T1000 (cell line): ENCODE data around the gene TP63.

ENCODE experiments used
- DNase-seq: peaks from one replicate; lab custom pipeline; 2025; ENCODE audit warnings: mixed read lengths; lab: John Stamatoyannopoulos, UW

Gene TP63

DNA sequence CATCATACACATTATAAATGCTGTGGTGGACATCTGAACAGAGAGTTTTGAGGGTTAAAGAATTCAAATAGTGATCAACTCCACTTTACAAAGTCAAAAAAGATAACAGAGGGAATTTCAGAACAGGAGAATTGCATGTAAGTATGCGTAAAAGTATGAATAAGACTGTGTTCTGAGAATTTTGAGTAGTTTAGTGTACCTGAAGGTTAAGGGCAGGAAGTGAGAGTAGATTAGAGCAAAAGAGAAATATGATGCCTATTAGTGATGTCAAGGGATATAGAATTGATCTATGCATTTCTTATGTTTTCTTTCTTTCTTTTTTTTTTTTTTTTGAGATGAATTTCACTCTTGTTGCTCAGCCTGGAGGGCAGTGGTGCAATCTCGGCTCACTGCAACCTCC is 53.1 kb downstream of the TP63 start:
- DNase-seq = no peak

DNA sequence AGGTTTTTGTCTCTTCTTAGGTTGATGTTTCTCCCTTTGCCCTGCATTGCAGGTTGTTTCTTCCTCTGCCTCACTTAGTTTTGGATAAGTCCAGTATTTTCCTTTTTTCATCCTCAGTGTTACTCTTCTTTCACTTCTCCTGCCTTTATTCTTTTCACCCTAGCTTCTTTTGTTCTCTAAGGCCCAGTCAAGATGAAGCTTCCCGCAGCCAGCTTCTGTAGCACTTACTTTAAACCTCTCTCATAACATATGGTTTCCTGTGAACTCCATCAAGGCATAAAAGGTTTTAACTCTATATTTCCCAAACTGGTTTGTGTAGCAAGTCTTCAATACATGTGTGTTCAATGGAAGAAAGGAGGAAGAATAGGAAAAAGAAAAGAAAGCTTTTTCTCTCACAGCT is 54.1 kb downstream of the TP63 start:
- no peak for DNase-seq

DNA sequence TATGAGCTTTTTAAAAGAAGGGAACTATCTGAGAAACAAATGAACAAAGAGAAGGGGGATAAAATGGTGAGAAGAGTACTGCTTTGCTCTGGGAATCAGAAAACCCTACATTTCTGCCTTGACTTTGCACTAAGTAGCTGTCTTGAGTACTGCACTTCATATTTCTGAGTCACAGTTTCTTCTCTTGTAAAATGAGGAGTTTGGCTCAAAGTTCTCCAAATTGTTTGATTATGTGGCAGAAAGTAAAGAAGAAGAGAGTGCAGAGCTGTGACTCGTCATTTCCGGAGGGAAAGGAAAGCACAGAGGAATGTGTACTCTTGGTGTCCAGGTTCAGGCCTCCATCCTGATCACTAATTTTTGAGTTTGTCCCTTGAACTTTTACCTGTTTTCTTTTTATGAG is 54.7 kb downstream of the TP63 start:
- DNase-seq = no peak

DNA sequence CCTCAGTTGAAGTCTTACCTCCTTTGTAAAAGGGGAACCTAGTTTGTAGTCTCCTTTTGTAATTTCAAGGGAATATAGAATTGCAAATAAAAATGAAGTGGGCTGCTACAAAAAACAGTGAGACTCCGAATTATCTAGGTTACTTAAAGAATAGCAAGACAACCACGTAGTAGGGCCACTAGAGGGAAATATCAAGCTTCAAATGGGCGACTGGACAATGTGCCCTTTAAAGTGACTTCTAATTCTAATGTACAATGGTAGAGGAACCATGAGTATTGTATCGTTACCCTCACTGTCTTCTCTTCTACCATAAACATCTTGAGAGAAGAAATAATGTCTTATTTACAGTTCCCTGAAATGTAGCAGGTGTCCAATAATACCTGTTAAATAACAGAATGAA is 56.3 kb downstream of the TP63 start:
- DNase-seq = no peak

DNA sequence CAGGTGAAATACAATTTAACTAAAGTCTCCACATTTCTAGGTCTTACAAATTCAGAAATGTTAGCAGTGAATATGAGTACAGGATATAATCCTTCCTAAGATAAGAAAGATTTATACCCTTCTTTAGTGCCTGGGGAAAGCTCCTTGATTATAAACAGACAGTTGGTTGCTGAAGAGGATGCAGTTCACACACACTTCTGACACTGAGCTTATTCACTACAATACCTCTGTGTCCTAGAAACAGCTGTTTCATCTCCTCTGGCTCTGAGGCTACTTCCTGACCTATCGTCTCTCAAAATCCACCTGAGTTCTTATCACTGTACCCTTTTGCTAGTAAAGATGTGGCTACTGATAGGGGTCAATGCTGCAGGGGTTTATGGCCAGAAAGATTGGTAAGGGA is 57.1 kb downstream of the TP63 start:
- no peak for DNase-seq

DNA sequence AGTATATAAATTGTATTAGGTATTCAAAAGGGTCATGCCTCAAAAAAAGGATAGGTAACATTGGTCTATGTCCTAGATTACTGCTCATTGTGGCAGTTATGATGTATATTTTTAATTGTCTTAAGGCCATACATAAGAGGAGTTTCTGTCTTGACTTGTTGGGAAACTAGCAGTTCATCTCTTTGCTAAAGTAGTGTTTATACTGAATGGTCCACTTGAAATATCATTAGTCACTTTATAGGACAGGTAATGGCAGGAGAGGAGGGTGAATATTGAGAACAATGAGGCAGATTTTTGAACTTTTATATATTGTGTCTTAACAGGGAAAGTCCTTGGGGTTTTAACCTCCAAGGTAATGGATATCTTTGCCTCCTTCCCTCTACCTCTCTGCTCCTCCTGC is 58.4 kb downstream of the TP63 start:
- DNase-seq = no peak

DNA sequence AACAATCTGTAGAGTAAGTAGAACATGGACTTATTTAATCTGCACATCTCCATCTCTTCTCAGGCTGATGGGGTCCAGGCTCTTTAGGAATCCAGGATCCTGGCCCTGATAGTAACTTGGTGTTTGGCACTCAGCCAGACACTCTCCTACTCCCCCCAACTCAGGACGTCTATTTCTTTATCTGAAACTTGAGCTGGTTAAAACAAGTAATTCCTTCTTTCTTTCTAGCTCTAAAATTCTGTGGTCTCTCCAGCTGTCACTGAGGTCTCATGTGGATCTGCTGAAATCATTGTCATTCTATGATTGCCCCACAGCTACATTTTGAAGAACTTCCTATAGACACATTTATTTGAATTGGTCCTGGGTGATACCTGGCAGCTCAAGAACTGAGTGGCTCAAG is 59.0 kb downstream of the TP63 start:
- no peak for DNase-seq

DNA sequence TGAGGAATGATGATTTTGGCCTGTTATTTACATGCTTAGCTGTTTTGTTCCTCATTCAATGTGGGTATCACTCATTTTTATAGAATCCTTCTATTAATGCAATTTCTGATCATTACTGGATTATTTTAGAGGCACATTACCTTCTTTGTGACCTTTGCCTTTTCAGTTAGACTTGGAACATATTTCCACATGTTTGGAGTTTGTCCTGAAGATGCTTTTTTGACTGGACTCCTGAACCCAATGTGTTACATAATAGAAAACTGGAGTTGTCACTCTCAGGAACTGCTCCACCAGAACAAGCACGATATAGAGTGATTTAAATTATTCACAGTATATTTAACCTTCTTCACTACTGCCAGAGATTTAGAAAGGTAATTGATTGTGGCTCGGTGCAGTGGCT is 59.5 kb downstream of the TP63 start:
- DNase-seq = no peak

DNA sequence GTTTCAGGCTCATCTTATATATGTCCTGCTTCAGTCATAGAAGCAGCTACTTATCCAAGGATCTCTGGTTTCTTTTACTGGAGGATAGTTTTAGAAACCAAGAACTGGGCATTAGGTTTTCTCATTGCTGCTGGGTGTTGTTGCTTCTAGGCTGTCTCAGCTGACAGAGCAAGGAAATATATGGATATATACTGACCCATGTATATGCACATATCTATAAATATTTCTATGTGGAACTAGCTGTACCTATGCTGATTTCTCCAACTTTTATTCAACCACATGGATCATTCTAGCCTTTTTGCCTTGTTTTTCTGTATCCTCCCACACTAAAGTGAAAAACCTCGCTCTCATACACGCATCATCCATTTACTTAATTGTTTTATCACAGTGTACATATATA is 64.2 kb downstream of the TP63 start:
- DNase-seq = no peak

DNA sequence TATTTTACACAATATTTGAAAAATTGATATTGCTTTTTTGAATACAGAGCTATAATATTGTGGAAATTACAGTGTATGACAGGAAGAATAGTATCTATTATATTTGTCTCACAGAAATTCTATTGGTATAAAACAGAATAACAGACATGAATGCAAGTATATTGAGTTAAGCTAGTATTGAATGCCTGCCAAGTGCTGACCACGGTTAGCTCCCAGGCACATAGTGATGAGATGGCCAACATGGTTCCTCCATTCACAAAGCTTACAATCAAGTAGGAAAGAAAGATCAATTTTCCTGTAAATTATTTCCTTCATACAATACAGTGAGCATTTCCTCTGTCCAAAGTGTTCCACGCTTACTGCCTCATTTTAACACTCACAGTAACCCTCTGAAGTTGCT is 67.6 kb downstream of the TP63 start:
- DNase-seq = no peak

DNA sequence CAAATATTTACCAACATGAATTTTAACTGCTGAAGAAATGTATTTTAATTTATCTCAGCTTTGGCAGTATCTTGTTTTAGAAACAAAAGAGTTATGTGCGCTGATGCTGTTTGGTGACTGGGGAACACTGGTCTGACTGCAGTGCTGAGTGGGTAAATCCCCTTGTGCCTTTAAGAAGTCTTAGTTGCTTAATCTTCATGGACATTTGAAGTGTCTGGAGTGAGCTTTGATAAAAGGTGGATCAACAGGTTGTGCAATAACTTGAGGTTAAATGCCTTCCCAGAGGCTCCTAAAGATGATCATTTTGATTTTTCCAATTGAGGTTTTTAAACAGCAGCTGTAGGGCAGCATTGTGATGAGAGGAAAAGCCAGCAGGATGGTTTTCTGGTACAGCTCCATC is 68.7 kb downstream of the TP63 start:
- no peak for DNase-seq

DNA sequence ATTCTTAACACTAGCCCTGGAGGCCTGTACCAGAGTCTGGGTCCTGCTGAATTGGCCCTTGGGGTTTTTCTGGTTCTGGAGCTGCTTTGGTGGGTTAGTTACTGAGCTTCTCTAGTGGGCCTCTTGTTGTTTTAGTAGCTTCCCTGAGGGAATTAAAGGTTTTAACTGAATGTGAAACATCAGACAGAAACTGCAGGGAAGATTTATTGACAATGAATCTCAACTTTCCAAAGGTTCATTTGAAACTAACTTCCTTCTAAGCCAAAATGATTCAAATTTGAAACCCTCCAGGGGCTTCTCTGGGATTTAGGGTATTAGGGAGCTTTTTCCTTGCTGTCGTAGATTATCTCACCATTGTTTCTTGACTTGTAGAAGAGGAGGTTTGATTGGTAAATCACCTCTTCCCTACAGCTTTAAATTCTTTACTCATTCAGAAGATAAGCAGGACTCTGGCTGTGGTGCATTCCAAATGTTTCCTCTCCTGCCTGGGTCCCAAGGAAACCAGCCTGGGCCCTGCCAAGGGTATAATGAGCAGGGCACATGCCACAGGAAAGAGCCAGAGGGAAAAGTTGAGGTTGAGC is 71.0 kb downstream of the TP63 start:
- DNase-seq = no peak

DNA sequence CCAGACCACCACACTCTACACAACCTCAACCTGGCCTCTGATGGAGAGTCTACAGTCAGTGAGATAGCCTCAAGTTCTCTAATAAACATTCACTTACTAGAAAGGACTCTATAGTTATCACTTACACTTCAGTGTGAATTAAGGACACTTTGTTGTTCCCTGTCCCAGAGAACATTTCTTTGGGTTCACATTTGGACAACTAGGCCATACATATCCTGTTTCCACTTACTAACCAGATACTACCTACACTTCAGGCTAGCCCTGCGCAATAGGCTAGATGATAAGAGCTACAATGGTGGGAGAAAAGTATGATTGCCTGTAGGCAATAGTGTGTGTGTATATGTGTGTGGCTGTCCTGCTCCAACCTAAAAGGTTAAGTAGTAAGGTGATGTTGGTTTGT is 72.7 kb downstream of the TP63 start:
- DNase-seq = no peak

DNA sequence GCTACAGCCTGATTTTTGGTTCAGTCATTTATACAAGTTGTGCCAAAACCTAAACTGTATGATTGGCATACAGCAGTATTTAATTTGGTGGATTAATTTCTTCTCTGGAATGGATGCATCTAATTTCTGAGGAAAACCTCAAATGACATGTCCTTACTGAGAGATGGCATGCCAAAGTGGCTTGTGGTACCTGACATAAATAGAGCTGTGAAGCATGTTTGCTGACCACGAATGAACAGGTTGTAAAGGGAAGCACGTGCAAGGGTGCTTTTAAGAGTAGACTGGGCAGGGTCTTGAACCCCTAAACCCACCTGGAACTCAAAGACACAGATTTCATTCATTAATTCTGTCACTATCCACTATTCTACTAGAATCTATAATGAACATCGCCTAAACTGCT is 77.2 kb downstream of the TP63 start:
- no peak for DNase-seq

DNA sequence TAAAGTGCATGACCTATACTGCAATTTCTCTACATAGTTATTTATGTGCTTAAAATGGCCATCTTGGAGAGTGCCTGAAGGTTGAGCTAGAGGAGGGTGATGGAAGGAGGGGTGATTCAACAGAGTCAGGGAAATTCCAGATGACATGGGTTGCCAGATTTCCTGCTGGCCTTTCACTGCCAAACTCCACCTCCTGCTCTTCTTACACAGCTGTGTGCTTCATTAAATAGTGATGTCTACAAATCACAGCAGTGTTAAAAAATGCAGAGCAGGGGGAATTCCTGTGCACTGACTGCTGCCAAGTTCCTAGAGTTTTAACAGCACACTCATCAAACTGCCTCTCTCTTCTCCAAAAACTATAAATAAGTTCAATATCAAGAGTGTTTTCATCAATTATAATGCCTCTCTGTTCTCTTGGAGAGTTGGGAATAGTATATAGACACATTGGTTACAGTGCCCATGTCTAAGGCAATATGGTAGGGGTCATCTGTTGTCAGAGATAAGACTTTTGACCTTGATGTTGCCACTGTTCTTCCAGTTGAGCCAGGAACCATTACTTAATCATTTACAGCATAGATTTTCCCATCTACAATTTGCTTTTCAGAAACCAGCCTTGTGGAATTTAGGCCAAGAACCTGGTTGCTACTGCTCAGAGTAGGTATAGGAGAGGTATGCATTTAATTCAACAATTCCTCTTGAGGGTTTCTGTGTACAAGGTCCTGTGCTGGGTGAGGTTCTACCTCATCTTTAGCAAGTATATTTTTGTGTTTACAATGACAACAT is 79.6 kb downstream of the TP63 start:
- peak; percentile 69 for DNase-seq

DNA sequence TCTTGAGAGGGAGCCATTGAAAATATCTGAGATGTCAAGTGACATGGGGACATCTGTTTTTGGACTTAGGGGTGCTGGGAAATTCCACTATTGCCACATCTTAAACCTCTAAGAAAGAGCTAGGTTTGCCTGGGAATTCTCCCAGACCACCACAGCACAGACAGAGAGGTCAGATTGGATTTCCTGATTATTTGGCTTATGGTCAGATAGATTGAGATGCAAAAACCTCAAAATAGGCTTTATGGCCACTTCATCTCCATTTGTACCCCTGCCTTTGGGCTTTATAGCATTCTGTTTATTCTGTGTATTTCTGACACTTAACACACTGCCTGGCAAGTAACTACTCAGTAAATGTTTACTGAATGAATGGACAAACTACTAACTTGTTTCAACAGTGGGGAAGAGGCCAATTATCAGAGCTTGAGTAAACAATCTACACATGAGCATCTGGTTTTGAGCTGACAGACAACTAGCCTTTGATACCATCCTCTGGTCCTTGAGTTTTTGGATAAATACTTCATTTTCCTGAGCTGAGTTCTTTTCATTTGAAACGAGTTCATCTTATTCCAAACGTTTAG is 81.8 kb downstream of the TP63 start:
- no peak for DNase-seq

DNA sequence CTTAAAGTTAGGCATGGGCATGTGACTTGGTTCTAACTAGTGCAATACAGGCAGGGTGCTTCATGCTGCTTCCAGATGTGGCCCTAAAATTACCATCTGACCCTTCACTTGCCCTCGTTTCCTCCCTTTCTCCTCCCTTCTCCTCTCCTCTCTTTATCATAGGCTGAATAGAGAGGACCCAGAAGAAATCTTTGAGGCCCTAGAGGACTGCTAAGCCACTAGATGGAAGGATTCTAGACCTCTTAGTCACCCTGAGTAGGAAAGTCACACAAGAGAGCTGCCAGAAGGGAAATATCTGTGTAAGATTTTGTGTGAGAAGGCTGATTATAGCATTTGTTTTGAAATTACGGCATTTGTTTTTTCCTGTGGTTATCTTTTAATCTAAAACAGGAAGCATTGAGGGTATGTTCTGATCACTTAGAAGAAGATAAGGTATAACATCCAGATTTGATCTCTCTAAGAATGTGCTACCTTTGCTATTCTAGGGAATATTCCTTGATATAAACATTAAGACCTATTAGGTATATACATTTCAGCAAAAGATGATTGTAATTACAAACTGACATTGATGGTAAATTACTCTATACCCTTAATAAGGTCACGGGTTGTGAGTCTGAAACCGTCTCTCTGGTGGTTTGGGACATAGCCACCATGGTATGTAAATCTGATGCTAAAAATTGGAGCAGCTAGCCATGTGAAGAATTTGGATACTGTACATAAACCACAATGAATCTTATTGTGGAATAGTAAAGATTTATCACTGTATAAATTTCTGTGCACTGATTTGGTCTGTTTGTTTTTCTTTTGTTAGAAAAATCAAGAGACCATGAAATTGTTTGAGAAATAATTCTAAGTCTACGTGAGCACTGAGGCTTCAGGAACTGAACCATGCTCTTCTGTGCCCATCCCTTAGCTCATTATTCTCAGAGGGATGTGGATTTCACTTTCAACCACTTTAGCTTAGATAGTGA is 84.1 kb downstream of the TP63 start:
- DNase-seq = no peak

DNA sequence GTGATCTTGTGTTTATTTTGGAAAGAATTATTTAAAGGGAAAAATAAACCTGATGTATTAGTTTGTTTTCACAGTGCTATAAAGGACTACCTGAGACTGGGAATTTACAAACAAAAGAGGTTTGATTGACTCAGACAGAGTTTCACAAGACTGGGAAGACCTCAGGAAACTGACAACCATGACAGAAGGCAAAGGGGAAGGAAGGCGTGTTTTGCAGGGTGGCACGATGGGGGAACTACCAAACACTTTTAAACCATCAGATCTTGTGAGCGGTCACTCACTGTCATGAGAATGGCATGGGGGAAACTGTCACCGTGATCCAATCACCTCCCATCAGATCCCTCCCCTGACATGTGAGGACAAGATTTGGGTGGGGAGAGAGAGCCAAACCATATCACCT is 87.0 kb downstream of the TP63 start:
- DNase-seq = no peak

DNA sequence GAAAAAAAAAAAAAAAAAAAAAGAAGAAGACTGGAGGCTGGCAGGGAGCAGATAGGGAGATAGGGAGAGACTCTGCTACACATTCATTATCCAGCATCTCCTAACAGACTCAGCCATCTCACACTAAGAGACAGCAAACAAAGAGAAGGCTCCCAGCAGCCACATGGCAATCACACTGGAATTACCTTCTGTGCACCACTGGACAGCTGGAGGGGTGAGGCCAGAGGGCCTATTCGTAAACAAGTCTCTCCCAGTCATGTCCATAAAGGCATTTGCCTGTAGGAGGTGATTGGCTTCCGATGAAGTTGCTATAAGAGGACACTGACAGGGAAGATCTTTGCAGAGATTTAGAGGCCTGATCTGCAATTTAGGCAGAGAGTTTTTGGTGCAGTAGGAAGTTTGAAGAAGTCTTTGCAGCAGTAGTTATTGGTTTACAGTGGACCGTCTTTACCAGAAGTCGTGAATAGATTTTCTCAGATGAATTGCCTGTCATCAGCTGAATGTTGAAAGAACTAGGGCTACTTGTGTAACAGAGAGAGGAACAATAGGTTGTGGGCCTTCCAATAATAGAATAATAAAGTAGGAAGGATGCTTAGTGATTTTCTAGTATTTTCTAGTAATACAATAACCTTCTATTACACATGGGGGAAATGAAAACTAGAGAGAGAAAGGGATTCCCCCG is 89.7 kb downstream of the TP63 start:
- no peak for DNase-seq

DNA sequence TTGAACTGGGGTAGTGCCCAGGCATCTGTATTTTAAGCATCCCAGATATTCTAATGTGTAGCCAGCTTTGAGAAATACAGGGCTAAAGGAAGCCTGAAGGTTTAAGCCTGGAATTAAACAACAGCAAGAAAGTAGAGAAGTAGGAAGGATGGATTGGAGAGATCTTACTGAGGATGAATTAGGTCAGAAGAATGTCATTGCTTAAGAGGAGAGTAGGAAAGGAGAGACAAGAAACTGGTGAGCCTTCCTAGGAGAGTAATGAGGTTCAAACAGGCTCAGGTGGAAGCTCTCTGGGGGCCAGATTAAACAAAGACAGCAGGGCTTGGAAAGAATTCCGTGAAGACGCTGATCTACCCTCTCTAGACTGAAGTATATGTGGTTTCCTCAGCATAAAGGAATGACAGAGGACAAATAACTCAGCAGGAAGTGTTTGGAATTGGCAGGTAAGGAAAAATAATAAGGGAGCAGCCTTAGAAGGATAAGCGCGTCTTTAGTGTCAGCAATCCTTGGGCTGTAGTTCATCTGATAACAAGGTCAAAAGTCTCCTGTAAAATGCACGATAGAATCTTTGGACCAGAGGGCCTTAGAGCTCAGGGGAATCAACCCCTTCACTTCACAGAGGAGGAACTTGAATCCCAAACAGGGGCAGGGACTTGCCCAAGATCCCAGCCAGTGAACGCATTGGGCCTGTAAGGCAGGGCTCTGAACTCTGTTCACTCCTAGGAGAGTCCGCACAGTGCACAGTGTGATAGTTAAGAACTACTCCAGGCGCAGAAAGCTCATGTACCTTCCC is 90.9 kb downstream of the TP63 start:
- no peak for DNase-seq

DNA sequence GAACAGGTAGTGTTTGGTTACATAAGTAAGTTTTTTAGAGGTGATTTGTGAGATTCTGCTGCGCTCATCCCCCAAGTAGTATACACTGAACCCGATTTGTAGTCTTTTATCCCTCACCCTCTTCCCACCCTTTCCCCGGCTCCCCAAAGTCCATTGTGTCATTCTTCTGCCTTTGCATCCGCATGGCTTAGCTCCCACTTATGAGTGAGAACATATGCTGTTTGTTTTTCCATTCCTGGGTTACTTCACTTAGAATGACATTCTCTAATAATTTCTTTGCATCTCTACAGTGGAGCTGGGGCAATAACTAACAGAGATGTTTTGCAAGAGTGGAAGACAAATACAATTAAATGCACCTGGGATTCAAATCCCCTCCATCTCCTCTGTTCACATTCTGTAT is 93.2 kb downstream of the TP63 start:
- DNase-seq = no peak
